ENCODE measurements around the gene CENPO. TPM values are rescaled to one million over a fixed set of nuclear protein-coding genes. Genes with fewer than 3 reads are reported as not detected.

Gene CENPO
- total RNA-seq, 2 experiments from 2014 or later, result 3.4 to 3.5 TPM

GRCh38 chr2:24870440-24870839 lies 77.2 kb downstream of the CENPO start:
- Histone ChIP-seq H3K4me1 (ENCODE audit: insufficient read depth, low read length) (no peaks in the 10 kb centered on the region), H3K9me3 (ENCODE audit: control insufficient read depth in 1 of 2, insufficient read depth in 1 of 2, low read length in 2 of 2) (no peaks in the 10 kb centered on the region), H3K27ac (ENCODE audit: low read depth in 1 of 2, low read length in 2 of 2) (no peak overlapping the region), H3K27me3 (ENCODE audit: control insufficient read depth in 1 of 2, insufficient read depth in 2 of 2, low read length in 2 of 2) (no peaks in the 10 kb centered on the region), H3K36me3 (ENCODE audit: insufficient read depth, low read length) (peaks cover 18% of the 10 kb centered on the region), H3K4me3 (ENCODE audit: low read length) (no peak overlapping the region)
- TF ChIP-seq, protein P1, sequence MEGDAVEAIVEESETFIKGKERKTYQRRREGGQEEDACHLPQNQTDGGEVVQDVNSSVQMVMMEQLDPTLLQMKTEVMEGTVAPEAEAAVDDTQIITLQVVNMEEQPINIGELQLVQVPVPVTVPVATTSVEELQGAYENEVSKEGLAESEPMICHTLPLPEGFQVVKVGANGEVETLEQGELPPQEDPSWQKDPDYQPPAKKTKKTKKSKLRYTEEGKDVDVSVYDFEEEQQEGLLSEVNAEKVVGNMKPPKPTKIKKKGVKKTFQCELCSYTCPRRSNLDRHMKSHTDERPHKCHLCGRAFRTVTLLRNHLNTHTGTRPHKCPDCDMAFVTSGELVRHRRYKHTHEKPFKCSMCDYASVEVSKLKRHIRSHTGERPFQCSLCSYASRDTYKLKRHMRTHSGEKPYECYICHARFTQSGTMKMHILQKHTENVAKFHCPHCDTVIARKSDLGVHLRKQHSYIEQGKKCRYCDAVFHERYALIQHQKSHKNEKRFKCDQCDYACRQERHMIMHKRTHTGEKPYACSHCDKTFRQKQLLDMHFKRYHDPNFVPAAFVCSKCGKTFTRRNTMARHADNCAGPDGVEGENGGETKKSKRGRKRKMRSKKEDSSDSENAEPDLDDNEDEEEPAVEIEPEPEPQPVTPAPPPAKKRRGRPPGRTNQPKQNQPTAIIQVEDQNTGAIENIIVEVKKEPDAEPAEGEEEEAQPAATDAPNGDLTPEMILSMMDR (IDR thresholded peaks at IDR 0.05), result no peak
- Mint-ChIP-seq H3K27ac (no peak overlapping the region), H3K9me3 (no peaks in the 10 kb centered on the region), H3K4me1 (ENCODE audit: low read depth) (no peaks in the 10 kb centered on the region), H3K36me3 (ENCODE audit: low read depth) (peaks cover 15% of the 10 kb centered on the region), H3K27me3 (no peaks in the 10 kb centered on the region), H3K4me3 (no peak overlapping the region)
- DNase-seq (no peak), ATAC-seq (ENCODE audit: poor library complexity) (no peak)
- ChIA-PET CTCF (no interaction called here), POLR2A (no interaction called here)
- intact Hi-C loops (cut with DNase I, micrococcal nuclease), result no loop called here

DNA sequence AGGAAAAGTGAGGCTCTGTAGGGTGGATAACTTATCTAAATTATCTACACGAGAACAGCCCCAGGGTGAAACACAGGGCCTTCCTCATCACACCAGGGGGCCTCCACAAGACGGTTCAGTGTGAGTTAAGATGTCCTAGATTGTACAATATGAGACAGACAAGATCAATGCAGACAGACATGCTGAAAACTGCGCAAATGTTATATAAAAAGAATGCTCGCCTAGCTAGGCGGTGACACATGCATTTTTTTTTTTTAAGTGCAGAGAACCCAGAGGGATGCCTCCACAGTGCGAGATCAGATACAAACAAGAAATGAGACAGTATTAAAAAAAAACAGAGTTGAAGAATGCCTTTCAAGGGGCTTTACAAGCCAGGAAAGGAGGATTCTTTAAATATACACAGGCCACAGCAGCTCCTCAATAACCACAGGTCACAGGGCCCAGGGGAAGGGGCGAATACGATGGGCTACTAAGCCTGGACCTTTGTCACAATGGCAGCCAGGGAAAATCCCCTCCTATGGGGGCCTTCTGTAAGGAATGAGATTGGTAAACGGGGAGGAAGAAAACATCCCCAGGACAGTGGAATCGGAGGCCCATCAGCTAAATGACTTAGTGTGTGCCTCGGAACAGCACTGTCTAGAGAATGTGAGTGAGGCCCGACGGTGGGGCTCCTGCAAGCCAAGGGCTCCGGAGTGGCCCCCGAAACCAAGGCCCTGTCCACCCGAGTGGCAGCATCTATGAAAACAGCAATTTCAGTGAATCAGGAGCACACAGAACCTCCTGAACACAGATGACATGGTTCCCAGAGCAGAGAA lies 77.9 kb downstream of the CENPO start:
- ChIA-PET CTCF (no interaction called here), POLR2A (no interaction called here)
- Mint-ChIP-seq H3K27ac (no peak overlapping the region), H3K36me3 (ENCODE audit: low read depth) (peaks cover 15% of the 10 kb centered on the region), H3K4me3 (no peak overlapping the region), H3K27me3 (no peaks in the 10 kb centered on the region), H3K9me3 (no peaks in the 10 kb centered on the region), H3K4me1 (ENCODE audit: low read depth) (no peaks in the 10 kb centered on the region)
- Histone ChIP-seq H3K4me1 (ENCODE audit: insufficient read depth, low read length) (no peaks in the 10 kb centered on the region), H3K27me3 (ENCODE audit: control insufficient read depth in 1 of 2, insufficient read depth in 2 of 2, low read length in 2 of 2) (no peaks in the 10 kb centered on the region), H3K36me3 (ENCODE audit: insufficient read depth, low read length) (peaks cover 18% of the 10 kb centered on the region), H3K9me3 (ENCODE audit: control insufficient read depth in 1 of 2, insufficient read depth in 1 of 2, low read length in 2 of 2) (no peaks in the 10 kb centered on the region), H3K4me3 (ENCODE audit: low read length) (no peak overlapping the region), H3K27ac (ENCODE audit: low read depth in 1 of 2, low read length in 2 of 2) (no peak overlapping the region)
- intact Hi-C loops (cut with DNase I, micrococcal nuclease), result no loop called here
- TF ChIP-seq, protein P1 (IDR thresholded peaks at IDR 0.05), result no peak
- ATAC-seq (ENCODE audit: poor library complexity) (no peak), DNase-seq (no peak)

DNA sequence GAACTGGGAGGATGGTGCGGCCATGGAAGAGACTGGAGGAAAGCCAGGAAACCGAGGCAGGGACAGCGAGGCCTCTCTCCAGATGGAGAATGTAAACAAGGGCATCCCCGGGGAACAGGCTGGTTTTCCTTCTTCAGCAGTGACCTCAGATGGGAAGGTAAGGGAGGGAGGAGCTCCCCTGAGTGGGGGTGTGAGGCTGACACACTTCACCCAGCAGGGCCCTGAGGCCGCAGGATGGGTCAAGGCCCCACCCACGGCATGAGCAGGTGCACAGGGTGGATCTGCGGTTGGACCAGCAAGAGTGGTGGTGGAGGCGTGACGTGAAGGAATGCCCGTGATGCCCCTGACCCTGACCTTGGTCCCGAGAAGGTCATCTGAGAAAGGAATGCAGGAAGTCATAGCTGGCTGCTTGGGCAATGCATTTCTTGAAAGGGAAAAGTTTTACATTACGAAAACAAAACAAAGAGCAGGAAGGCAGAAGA lies 78.7 kb downstream of the CENPO start:
- CTCF ChIA-PET, result no interaction called here
- H3K27ac ChIP-seq (ENCODE audit: low read depth in 1 of 2, low read length in 2 of 2), result no peak overlapping the region
- no peak for ATAC-seq (ENCODE audit: poor library complexity)
- H3K4me1 ChIP-seq (ENCODE audit: insufficient read depth, low read length), result no peaks in the 10 kb centered on the region
- POLR2A ChIA-PET, result no interaction called here
- Mint-ChIP-seq H3K27ac (no peak overlapping the region), H3K36me3 (ENCODE audit: low read depth) (peaks cover 11% of the 10 kb centered on the region), H3K27me3 (no peaks in the 10 kb centered on the region), H3K9me3 (no peaks in the 10 kb centered on the region), H3K4me3 (no peak overlapping the region), H3K4me1 (ENCODE audit: low read depth) (no peaks in the 10 kb centered on the region)
- DNase-seq, result no peak
- no peaks in the 10 kb centered on the region for H3K27me3 ChIP-seq (ENCODE audit: control insufficient read depth in 1 of 2, insufficient read depth in 2 of 2, low read length in 2 of 2)
- H3K36me3 ChIP-seq (ENCODE audit: insufficient read depth, low read length), result peaks cover 18% of the 10 kb centered on the region
- intact Hi-C loops (cut with DNase I, micrococcal nuclease), result no loop called here
- TF ChIP-seq, protein P1 (IDR thresholded peaks at IDR 0.05), result no peak
- H3K9me3 ChIP-seq (ENCODE audit: control insufficient read depth in 1 of 2, insufficient read depth in 1 of 2, low read length in 2 of 2), result no peaks in the 10 kb centered on the region
- H3K4me3 ChIP-seq (ENCODE audit: low read length), result no peak overlapping the region

Other genes starting within 250 kb of the CENPO start
- gene PTRHD1, start within 50 bp of the CENPO start, total RNA-seq, result 10 to 100 TPM; 15.3 to 15.7 TPM
- 10 to 100 TPM; 28.1 to 31.4 TPM for gene ADCY3, start 126.8 kb downstream of the CENPO start, total RNA-seq
- gene DNAJC27, start 178.5 kb downstream of the CENPO start, total RNA-seq, result 10 to 100 TPM; 20.0 to 23.1 TPM
- under 1 TPM in 1 of 2 experiments, not detected in 1; 0.11 TPM for gene EFR3B, start 248.7 kb downstream of the CENPO start, total RNA-seq

Measured in CD4-positive, alpha-beta T cell (primary cell).